DND-41 (cell line): ENCODE measurements around the gene PTPRJ.
"Not testable (repeated sequence)": the region's sequence is repeated elsewhere in the genome, so short reads cannot be mapped to it uniquely, and the experiment has no call there.

ENCODE experiments used
- ATAC-seq: fragments of 200-7000 bp; cut with Tn5 transposase; 3 replicates; pipeline ENCODE4 v1.9.1; 2021; ENCODE audit warnings: low read depth; ENCODE audit not compliant: insufficient read depth
- DNase-seq: peaks from one replicate; pipeline ENCODE4 v3.0.0-alpha.2; 2020
- H2AFZ ChIP-seq: 2 replicates; pipeline ENCODE4 v1.6.0; 2012; ENCODE audit warnings: low read depth, low read length
- H3K27ac ChIP-seq: 2 replicates; pipeline ENCODE4 v1.5.1; 2012; ENCODE audit warnings: low read length, inconsistent platforms
- H3K27me3 ChIP-seq: fragments of 200-600 bp; sonication (generic); 2 replicates; pipeline ENCODE4 v1.6.0; 2012; ENCODE audit warnings: low read length, mild to moderate bottlenecking, inconsistent platforms; ENCODE audit not compliant: insufficient read depth, poor library complexity
- H3K36me3 ChIP-seq: 2 replicates; pipeline ENCODE4 v1.5.1; 2012; ENCODE audit warnings: low read length, inconsistent platforms; ENCODE audit not compliant: insufficient read depth
- H3K4me1 ChIP-seq: 2 replicates; pipeline ENCODE4 v1.5.1; 2012; ENCODE audit warnings: mild to moderate bottlenecking, low read length; ENCODE audit not compliant: insufficient read depth
- H3K4me2 ChIP-seq: 2 replicates; pipeline ENCODE4 v1.6.0; 2012; ENCODE audit warnings: mild to moderate bottlenecking, moderate library complexity, low read length, inconsistent platforms; ENCODE audit not compliant: insufficient read depth
- H3K4me3 ChIP-seq, 2 experiments: fragments of 200-600 bp in 1 of 2; shearing (Covaris generic) in 1 of 2; 2 replicates each; pipeline ENCODE4 v1.5.1; 2012 to 2016; ENCODE audit warnings: inconsistent platforms in 2 of 2, low read length in 2 of 2, mild to moderate bottlenecking in 2 of 2, low read depth in 1 of 2, moderate library complexity in 1 of 2
- H3K79me2 ChIP-seq: 2 replicates; pipeline ENCODE4 v1.6.0; 2012; ENCODE audit warnings: low read length, inconsistent platforms; ENCODE audit not compliant: insufficient read depth
- H3K9ac ChIP-seq: 2 replicates; pipeline ENCODE4 v1.6.0; 2012; ENCODE audit warnings: low read depth, mild to moderate bottlenecking, inconsistent platforms, low read length, moderate library complexity
- H3K9me3 ChIP-seq: 2 replicates; pipeline ENCODE4 v1.5.1; 2012; ENCODE audit warnings: low read length, moderate library complexity, mild to moderate bottlenecking, inconsistent platforms; ENCODE audit not compliant: insufficient read depth, severe bottlenecking
- H4K20me1 ChIP-seq: 2 replicates; pipeline ENCODE4 v1.6.0; 2012; ENCODE audit warnings: low read length; ENCODE audit not compliant: insufficient read depth
- CTCF ChIP-seq: IDR thresholded peaks from 2 replicates; pipeline ENCODE4 v1.5.1; 2012; ENCODE audit warnings: borderline replicate concordance, low read length, moderate library complexity, mild to moderate bottlenecking; ENCODE audit not compliant: poor library complexity, severe bottlenecking; ENCODE audit errors: extremely low read depth
- EZH2 ChIP-seq: IDR thresholded peaks from 3 replicates; pipeline ENCODE4 v1.6.1; 2012; ENCODE audit warnings: borderline replicate concordance, low read depth, mild to moderate bottlenecking, moderate library complexity, low read length, inconsistent platforms; ENCODE audit not compliant: severe bottlenecking

The PTPRJ gene

GRCh38 chr11:48020092-48020755 lies 39.9 kb downstream of the PTPRJ start:
- Histone ChIP-seq H2AFZ (no peak overlapping the region), H3K9ac (no peak overlapping the region), H3K4me3 (no peak overlapping the region), H3K4me1 (no peaks in the 10 kb centered on the region), H3K9me3 (no peaks in the 10 kb centered on the region), H3K27ac (no peak overlapping the region), H3K4me2 (no peak overlapping the region), H3K27me3 (no peaks in the 10 kb centered on the region), H4K20me1 (no peaks in the 10 kb centered on the region), H3K79me2 (no peaks in the 10 kb centered on the region), H3K36me3 (no peaks in the 10 kb centered on the region)
- ATAC-seq (no peak), DNase-seq (no peak)
- no peak for TF ChIP-seq EZH2
- no peak for TF ChIP-seq CTCF

- H3K27me3 ChIP-seq, H4K20me1 ChIP-seq, H3K4me2 ChIP-seq, H3K36me3 ChIP-seq, H3K4me3 ChIP-seq, H3K4me1 ChIP-seq, H3K27ac ChIP-seq, H2AFZ ChIP-seq, H3K9ac ChIP-seq, ATAC-seq, DNase-seq, H3K9me3 ChIP-seq, H3K79me2 ChIP-seq: not testable (repeated sequence)
These were observed 41.0 kb downstream of the PTPRJ start for GRCh38 chr11:48021201-48021820.

DNA sequence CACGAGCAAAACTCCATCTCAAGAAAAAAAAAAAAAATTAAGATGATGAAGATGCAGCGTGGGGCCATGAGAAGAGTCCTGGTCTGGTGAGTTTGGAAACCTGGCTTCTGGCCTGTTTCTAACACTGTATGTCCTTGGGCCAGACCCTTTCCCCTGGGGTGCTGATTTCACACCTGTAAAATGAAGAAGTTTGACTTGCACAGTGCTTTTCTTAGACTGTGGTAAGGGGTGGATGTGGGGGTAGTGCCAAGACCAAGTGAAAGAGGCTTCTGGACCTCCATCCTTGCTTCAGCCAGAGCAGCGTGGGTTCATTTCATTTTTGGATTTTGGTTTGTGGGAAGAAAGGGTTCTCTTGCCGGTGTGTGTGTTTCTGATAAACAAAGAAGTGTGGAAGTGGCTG lies 42.1 kb downstream of the PTPRJ start:
- Histone ChIP-seq H2AFZ (no peak overlapping the region), H3K4me2 (no peak overlapping the region), H3K27ac (no peak overlapping the region), H3K4me1 (no peaks in the 10 kb centered on the region), H3K9me3 (no peaks in the 10 kb centered on the region), H4K20me1 (no peaks in the 10 kb centered on the region), H3K27me3 (no peaks in the 10 kb centered on the region), H3K79me2 (no peaks in the 10 kb centered on the region), H3K4me3 (no peak overlapping the region), H3K36me3 (no peaks in the 10 kb centered on the region), H3K9ac (no peak overlapping the region)
- ATAC-seq, result no peak
- no peak for DNase-seq
- TF ChIP-seq CTCF, result no peak
- no peak for TF ChIP-seq EZH2

- H3K4me1 ChIP-seq, ATAC-seq, H3K79me2 ChIP-seq: not testable (repeated sequence)
These were observed 43.2 kb downstream of the PTPRJ start for GRCh38 chr11:48023608-48024007.

More at GRCh38 chr11:48023608-48024007, 43.2 kb downstream of the PTPRJ start:
- H3K27ac ChIP-seq, H3K4me2 ChIP-seq, H3K36me3 ChIP-seq, H4K20me1 ChIP-seq, H3K4me3 ChIP-seq, H2AFZ ChIP-seq, H3K9me3 ChIP-seq, H3K9ac ChIP-seq, H3K27me3 ChIP-seq, DNase-seq: not testable (repeated sequence)
